K562 (cell line): ENCODE data around the gene HELZ. TPM values are rescaled to one million over a fixed set of nuclear protein-coding genes. Genes with fewer than 3 reads are reported as not detected.
A peak's percentile ranks its signal among the peaks of the same experiment; 100 is the strongest.

Source experiments
- ATAC-seq: fragments of 200-7000 bp; cut with Tn5 transposase; 3 replicates; pipeline ENCODE4 v1.9.1; 2020; ENCODE audit warnings: moderate library complexity
- BruUV-seq: library from RNA; stranded (reverse); fragments of 400-500 nt; replicated peaks from 2 replicates; lab custom pipeline; 2021; lab: Mats Ljungman, UMichigan
- CTCF ChIA-PET: fragments of 300-600 bp; formaldehyde crosslinking; extraction: SDS; loops from one replicate; lab custom pipeline; 2021; ENCODE audit warnings: low intra/inter-chr PET ratio; lab: Yijun Ruan, JAX
- POLR2A ChIA-PET: fragments of 300-600, 350-650 bp; sonication (Branson Sonifier 250); formaldehyde crosslinking; extraction: SDS; loops from one replicate; lab custom pipeline; 2021; ENCODE audit warnings: antibody characterized with exemption, inconsistent platforms; lab: Yijun Ruan, JAX
- DNase-seq, 4 experiments: peaks; one replicate each; pipeline versions ENCODE4 v3.0.0 to v3.0.0-alpha.2; 2011 to 2018; ENCODE audit warnings: low spot score in 3 of 4, mixed read lengths in 3 of 4; ENCODE audit errors: extremely low read depth in 1 of 4
- FAIRE-seq: peaks from 2 replicates; lab custom pipeline; 2011; peaks lifted over from hg19 to GRCh38; lab: Jason Lieb, UNC
- H2AFZ ChIP-seq: 2 replicates; pipeline ENCODE4 v1.6.0; 2011; ENCODE audit warnings: low read depth, low read length, control low read depth, inconsistent platforms
- H3K27ac ChIP-seq: fragments of 200-600 bp; 3 replicates; pipeline ENCODE4 v1.8.0; 2011; ENCODE audit warnings: low read depth, mild to moderate bottlenecking, control low read depth, inconsistent platforms, low read length, moderate library complexity, mixed read lengths; ENCODE audit errors: extremely low read depth
- H3K27me3 ChIP-seq, 2 experiments: fragments of 300-600 bp in 1 of 2; 2 replicates in 1 of 2; 3 replicates in 1 of 2; pipeline versions ENCODE4 v1.6.0 to v1.8.0; 2011; ENCODE audit warnings: inconsistent platforms in 2 of 2, low read length in 2 of 2, mild to moderate bottlenecking in 1 of 2, mixed read lengths in 1 of 2, moderate library complexity in 1 of 2; ENCODE audit not compliant: control insufficient read depth in 2 of 2, insufficient read depth in 2 of 2
- H3K36me3 ChIP-seq: fragments of 300-600 bp; 3 replicates; pipeline ENCODE4 v1.8.0; 2011; ENCODE audit warnings: mild to moderate bottlenecking, low read length, inconsistent platforms; ENCODE audit not compliant: control insufficient read depth, insufficient read depth
- H3K4me1 ChIP-seq, 2 experiments: fragments of 200-600 bp in 1 of 2; replicated peaks in 1 of 2; 2 replicates in 1 of 2; 3 replicates in 1 of 2; pipeline versions ENCODE4 v1.5.1 to v1.8.0; 2011; ENCODE audit warnings: inconsistent platforms in 2 of 2, low read length in 2 of 2, mild to moderate bottlenecking in 1 of 2, mixed read lengths in 1 of 2, moderate library complexity in 1 of 2; ENCODE audit not compliant: control insufficient read depth in 2 of 2, insufficient read depth in 2 of 2
- H3K4me2 ChIP-seq: 2 replicates; pipeline ENCODE4 v1.6.1; 2011; ENCODE audit warnings: low read length, control low read depth, inconsistent platforms, mixed read lengths; ENCODE audit not compliant: insufficient read depth
- H3K4me3 ChIP-seq: fragments of 200-600 bp; sonication (generic), shearing (Covaris generic); 2 replicates; pipeline ENCODE4 v1.5.1; 2016; ENCODE audit warnings: control low read depth, inconsistent platforms
- H3K79me2 ChIP-seq: fragments of 200-600 bp; 3 replicates; pipeline ENCODE4 v1.8.0; 2011; ENCODE audit warnings: low read length, inconsistent platforms; ENCODE audit not compliant: control insufficient read depth, insufficient read depth
- H3K9ac ChIP-seq, 2 experiments: 2 replicates each; pipeline versions ENCODE4 v1.6.0 to v1.6.1; 2011; ENCODE audit warnings: low read depth in 2 of 2, low read length in 2 of 2, control low read depth in 1 of 2, inconsistent platforms in 1 of 2, mild to moderate bottlenecking in 1 of 2, mixed read lengths in 1 of 2; ENCODE audit not compliant: insufficient read depth in 1 of 2
- H3K9me1 ChIP-seq: one replicate; pipeline ENCODE4 v1.6.0; 2011; ENCODE audit warnings: inconsistent platforms, mild to moderate bottlenecking, low read length, moderate library complexity; ENCODE audit not compliant: control insufficient read depth, insufficient read depth
- H3K9me3 ChIP-seq: replicated peaks from 2 replicates; pipeline ENCODE4 v1.5.1; 2011; ENCODE audit warnings: low read depth, low read length, inconsistent platforms; ENCODE audit not compliant: control insufficient read depth, insufficient read depth
- H4K20me1 ChIP-seq: replicated peaks from 2 replicates; pipeline ENCODE4 v1.6.1; 2011; ENCODE audit warnings: low read length, inconsistent platforms, mixed read lengths; ENCODE audit not compliant: control insufficient read depth, insufficient read depth
- CREM ChIP-seq: IDR thresholded peaks from 2 replicates; pipeline ENCODE4 v1.6.1; 2014; ENCODE audit warnings: antibody characterized with exemption, low read depth
- DEAF1 ChIP-seq: fragments of 450-650 bp; formaldehyde crosslinking; IDR thresholded peaks from 2 replicates; pipeline ENCODE4 v1.4.0; 2020; ENCODE audit warnings: mild to moderate bottlenecking, moderate library complexity
- ERF ChIP-seq: fragments of 450-650 bp; formaldehyde crosslinking; IDR thresholded peaks from 2 replicates; pipeline ENCODE4 v1.4.0; 2020; ENCODE audit warnings: mild to moderate bottlenecking, mixed read lengths
- ETS1 ChIP-seq: conservative IDR thresholded peaks from 2 replicates; pipeline ENCODE4 v1.6.1; 2011; ENCODE audit warnings: low read depth, mild to moderate bottlenecking, low read length; ENCODE audit not compliant: control insufficient read depth
- KDM1A ChIP-seq, 2 experiments: fragments of 450-650 bp; IDR thresholded peaks; 2 replicates each; pipeline ENCODE4 v1.6.1; 2016; ENCODE audit warnings: mild to moderate bottlenecking in 2 of 2
- MAFG ChIP-seq: fragments of 450-650 bp; conservative IDR thresholded peaks from 2 replicates; pipeline ENCODE4 v1.6.1; 2016; ENCODE audit warnings: missing genetic modification characterization, missing compliant biosample characterization
- MAFK ChIP-seq: IDR thresholded peaks from 2 replicates; pipeline ENCODE4 v1.6.1; 2011; ENCODE audit warnings: low read length, improper control_type of control experiment
- MIER1 ChIP-seq: fragments of 450-650 bp; IDR thresholded peaks from 2 replicates; pipeline ENCODE4 v1.6.1; 2016; ENCODE audit warnings: antibody characterized with exemption, mild to moderate bottlenecking, low read depth
- TBL1XR1 ChIP-seq, 2 experiments: IDR thresholded peaks; 2 replicates each; pipeline ENCODE4 v1.6.1; 2012; ENCODE audit warnings: improper control_type of control experiment in 2 of 2, low read length in 2 of 2, mild to moderate bottlenecking in 1 of 2
- TBP ChIP-seq: optimal IDR thresholded peaks from 2 replicates; pipeline ENCODE3; 2011; ENCODE audit warnings: low read depth, low read length, improper control_type of control experiment
- TSC22D4 ChIP-seq: fragments of 450-650 bp; IDR thresholded peaks from 2 replicates; pipeline ENCODE4 v1.6.1; 2016; ENCODE audit warnings: missing genetic modification characterization, missing biosample characterization, control low read depth
- ZBTB11 ChIP-seq, 3 experiments: fragments of 200-800 bp in 1 of 3; fragments of 250-450 bp in 1 of 3; fragments of 450-650 bp in 1 of 3; sonication (Bioruptor Pico) in 1 of 3; sonication (Bioruptor generic) in 1 of 3; formaldehyde crosslinking in 1 of 3; IDR thresholded peaks; 2 replicates each; pipeline versions ENCODE4 v1.6.1 to v1.8.0; 2016 to 2022; ENCODE audit warnings: mild to moderate bottlenecking in 2 of 3, missing genetic modification characterization in 2 of 3, missing compliant biosample characterization in 1 of 3, moderate library complexity in 1 of 3
- ZBTB17 ChIP-seq: fragments of 450-650 bp; formaldehyde crosslinking; IDR thresholded peaks from 2 replicates; pipeline ENCODE4 v1.4.0; 2020; ENCODE audit warnings: mild to moderate bottlenecking
- ZNF780A ChIP-seq: fragments of 250-450 bp; sonication (Bioruptor Pico); IDR thresholded peaks from 2 replicates; pipeline ENCODE4 v1.5.0; 2021; ENCODE audit warnings: mild to moderate bottlenecking
- WGBS: fragments of 100-300 bp; shearing (Covaris generic); methylation state at CpG from one replicate; pipeline ENCODE4 v1.1.6; 2016; ENCODE audit warnings: low coverage, mixed read lengths; ENCODE audit not compliant: insufficient coverage; ENCODE audit errors: missing lambda C conversion rate; 5-methylcytosine and 5-hydroxymethylcytosine counted together
- in situ Hi-C: fragments of 300-500 bp; cut with MboI; formaldehyde crosslinking; loops from 4 replicates; pipeline ENCODE4 v1.15.0; 2018; ENCODE audit warnings: inconsistent platforms, mixed read lengths
- intact Hi-C: fragments of 100-400 bp; cut with micrococcal nuclease; formaldehyde crosslinking; loops from 2 replicates; pipeline ENCODE4 v1.14.2; 2022
- polyA plus RNA-seq, 8 experiments: library from polyadenylated mRNA; depleted of rRNA in 4 of 8; stranded (reverse) in 5 of 8; unstranded in 3 of 8; fragments of >200 nt; fragmentation: Nextera tagmentation in 2 of 8; fragmentation: Illumina TruSeq in 1 of 8; extraction: Ambion mirVana in 2 of 8; extraction: Trizol in 1 of 8; gene quantifications; 2 replicates each; pipeline versions ENCODE4 v1.2.1 to v1.2.3, GENCODE V29; 2011 to 2014; ENCODE audit warnings: inconsistent platforms in 1 of 8, missing spikeins in 1 of 8
- total RNA-seq, 7 experiments: library from RNA; depleted of rRNA in 6 of 7; stranded (reverse); fragments of >200 nt in 6 of 7; fragmentation: Illumina TruSeq in 2 of 7; extraction: Trizol in 2 of 7; gene quantifications; 2 replicates each; pipeline versions ENCODE4 v1.2.1 to v1.2.3, GENCODE V29; 2011 to 2021; ENCODE audit warnings: low replicate concordance in 1 of 7

HELZ gene
- total and polyA plus RNA-seq, 9 of the 15 experiments (the other 6 are each of a cell fraction or from before 2014, with no cell fraction given), result 5.2 to 39.8 (median 17.3) TPM

- Histone ChIP-seq H4K20me1 (peaks cover 30% of the 10 kb centered on the region), H2AFZ (no peak overlapping the region), H3K4me3 (no peak overlapping the region), H3K4me2 (no peak overlapping the region), H3K9ac (no peak overlapping the region), H3K79me2 (peaks cover 51% of the 10 kb centered on the region), H3K9me3 (no peaks in the 10 kb centered on the region), H3K4me1 (peaks cover 12 to 14% of the 10 kb centered on the region in 2 experiments; a peak in 4 of 5 replicates), H3K27ac (peak overlapping the region; percentile 40; the same call in 1 of the 3 replicates), H3K27me3 (no peaks in the 10 kb centered on the region), H3K9me1 (no peaks in the 10 kb centered on the region), H3K36me3 (peaks cover 56% of the 10 kb centered on the region)
- no TSS peak for BruUV-seq
- in situ Hi-C loops (no loop called here), intact Hi-C loops (no loop called here)
- ATAC-seq, result no peak
- FAIRE-seq, result no peak
- DNase-seq, result no peak
- CTCF ChIA-PET, result no interaction called here
- POLR2A ChIA-PET, result interaction anchor here (0.6 to 2.1 kb wide), 2 partner anchors 23 to 208 kb away, joined by 3 to 6 read pairs; no protein-coding TSS in a partner anchor
- WGBS, result 60% methylated on average over 9 of the region's 10 CpGs
- TF ChIP-seq ZNF780A (CRISPR knock-in tag), result no peak
- TF ChIP-seq MAFG (tag), result peak; percentile 73
- no peak for TF ChIP-seq TBL1XR1 (IDR thresholded peaks at IDR 0.05; ENCODE audit: low read length in 2 of 2)
- peak; percentile 52; the same call in 1 of the 2 replicates for TF ChIP-seq MAFK
- TF ChIP-seq DEAF1, result no peak
- TF ChIP-seq ZBTB11 (CRISPR knock-in tag; IDR thresholded peaks at IDR 0.05), result no peak
- no peak for TF ChIP-seq TBP
- TF ChIP-seq ZBTB17 (CRISPR knock-in tag), result no peak
- TF ChIP-seq ERF (CRISPR knock-in tag), result no peak
- no peak for TF ChIP-seq KDM1A (IDR thresholded peaks at IDR 0.05)
- TF ChIP-seq MIER1, result no peak
- TF ChIP-seq ETS1, result no peak
- TF ChIP-seq CREM, result no peak
- TF ChIP-seq TSC22D4 (tag), result no peak
These were observed 28.2 kb downstream of the HELZ start for GRCh38 chr17:67216578-67217320.
